Panc1 (cell line): ENCODE results near the gene CLC.

Experiments used
- POLR2AphosphoS5 ChIP-seq: IDR thresholded peaks from 2 replicates; pipeline ENCODE4 v1.6.1; 2012; ENCODE audit warnings: mild to moderate bottlenecking, low read depth, low read length, moderate library complexity
- SIN3A ChIP-seq: IDR thresholded peaks from 2 replicates; pipeline ENCODE4 v1.6.1; 2012; ENCODE audit warnings: low read depth, mild to moderate bottlenecking, low read length, moderate library complexity, borderline replicate concordance; ENCODE audit not compliant: insufficient read depth
- TCF7L2 ChIP-seq: IDR thresholded peaks from 2 replicates; pipeline ENCODE4 v1.6.1; 2011; ENCODE audit warnings: mild to moderate bottlenecking, low read depth, low read length, inconsistent platforms
- TF ChIP-seq, protein P1 (sequence below): fragments of 450-650 bp; IDR thresholded peaks from 2 replicates; pipeline ENCODE4 v1.5.1; 2017; ENCODE audit warnings: mild to moderate bottlenecking
- TF ChIP-seq, protein P2 (sequence below), 2 experiments: IDR thresholded peaks; 2 replicates each; pipeline ENCODE4 v1.6.1; 2011 to 2012; ENCODE audit warnings: low read depth in 2 of 2, control low read depth in 1 of 2, low read length in 1 of 2, mild to moderate bottlenecking in 1 of 2, moderate library complexity in 1 of 2; ENCODE audit not compliant: insufficient read depth in 1 of 2

DNA sequence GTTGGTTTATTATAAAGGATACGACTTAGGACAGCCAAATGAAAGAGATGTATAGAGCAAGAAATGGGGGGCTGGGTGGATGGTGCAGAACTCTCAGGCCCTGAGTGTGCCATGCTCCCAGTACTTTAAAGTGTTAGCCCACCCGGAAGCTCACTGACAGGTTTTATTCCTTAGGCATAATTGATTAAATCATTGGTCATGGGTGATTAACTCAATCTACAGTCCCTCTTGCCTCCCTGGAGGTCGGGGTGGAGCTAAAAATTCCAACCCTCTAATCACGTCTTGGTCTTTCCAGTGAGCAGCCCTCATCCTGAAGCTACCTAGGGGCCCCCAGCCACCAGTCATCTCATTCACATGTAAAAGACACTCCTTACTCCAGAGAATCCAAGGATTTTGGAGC, 31.0 kb upstream of the CLC start:
- no peak for TF ChIP-seq POLR2AphosphoS5
- TF ChIP-seq, protein P1, sequence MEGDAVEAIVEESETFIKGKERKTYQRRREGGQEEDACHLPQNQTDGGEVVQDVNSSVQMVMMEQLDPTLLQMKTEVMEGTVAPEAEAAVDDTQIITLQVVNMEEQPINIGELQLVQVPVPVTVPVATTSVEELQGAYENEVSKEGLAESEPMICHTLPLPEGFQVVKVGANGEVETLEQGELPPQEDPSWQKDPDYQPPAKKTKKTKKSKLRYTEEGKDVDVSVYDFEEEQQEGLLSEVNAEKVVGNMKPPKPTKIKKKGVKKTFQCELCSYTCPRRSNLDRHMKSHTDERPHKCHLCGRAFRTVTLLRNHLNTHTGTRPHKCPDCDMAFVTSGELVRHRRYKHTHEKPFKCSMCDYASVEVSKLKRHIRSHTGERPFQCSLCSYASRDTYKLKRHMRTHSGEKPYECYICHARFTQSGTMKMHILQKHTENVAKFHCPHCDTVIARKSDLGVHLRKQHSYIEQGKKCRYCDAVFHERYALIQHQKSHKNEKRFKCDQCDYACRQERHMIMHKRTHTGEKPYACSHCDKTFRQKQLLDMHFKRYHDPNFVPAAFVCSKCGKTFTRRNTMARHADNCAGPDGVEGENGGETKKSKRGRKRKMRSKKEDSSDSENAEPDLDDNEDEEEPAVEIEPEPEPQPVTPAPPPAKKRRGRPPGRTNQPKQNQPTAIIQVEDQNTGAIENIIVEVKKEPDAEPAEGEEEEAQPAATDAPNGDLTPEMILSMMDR = no peak
- no peak for TF ChIP-seq SIN3A
- TF ChIP-seq TCF7L2 = no peak
- TF ChIP-seq, protein P2, sequence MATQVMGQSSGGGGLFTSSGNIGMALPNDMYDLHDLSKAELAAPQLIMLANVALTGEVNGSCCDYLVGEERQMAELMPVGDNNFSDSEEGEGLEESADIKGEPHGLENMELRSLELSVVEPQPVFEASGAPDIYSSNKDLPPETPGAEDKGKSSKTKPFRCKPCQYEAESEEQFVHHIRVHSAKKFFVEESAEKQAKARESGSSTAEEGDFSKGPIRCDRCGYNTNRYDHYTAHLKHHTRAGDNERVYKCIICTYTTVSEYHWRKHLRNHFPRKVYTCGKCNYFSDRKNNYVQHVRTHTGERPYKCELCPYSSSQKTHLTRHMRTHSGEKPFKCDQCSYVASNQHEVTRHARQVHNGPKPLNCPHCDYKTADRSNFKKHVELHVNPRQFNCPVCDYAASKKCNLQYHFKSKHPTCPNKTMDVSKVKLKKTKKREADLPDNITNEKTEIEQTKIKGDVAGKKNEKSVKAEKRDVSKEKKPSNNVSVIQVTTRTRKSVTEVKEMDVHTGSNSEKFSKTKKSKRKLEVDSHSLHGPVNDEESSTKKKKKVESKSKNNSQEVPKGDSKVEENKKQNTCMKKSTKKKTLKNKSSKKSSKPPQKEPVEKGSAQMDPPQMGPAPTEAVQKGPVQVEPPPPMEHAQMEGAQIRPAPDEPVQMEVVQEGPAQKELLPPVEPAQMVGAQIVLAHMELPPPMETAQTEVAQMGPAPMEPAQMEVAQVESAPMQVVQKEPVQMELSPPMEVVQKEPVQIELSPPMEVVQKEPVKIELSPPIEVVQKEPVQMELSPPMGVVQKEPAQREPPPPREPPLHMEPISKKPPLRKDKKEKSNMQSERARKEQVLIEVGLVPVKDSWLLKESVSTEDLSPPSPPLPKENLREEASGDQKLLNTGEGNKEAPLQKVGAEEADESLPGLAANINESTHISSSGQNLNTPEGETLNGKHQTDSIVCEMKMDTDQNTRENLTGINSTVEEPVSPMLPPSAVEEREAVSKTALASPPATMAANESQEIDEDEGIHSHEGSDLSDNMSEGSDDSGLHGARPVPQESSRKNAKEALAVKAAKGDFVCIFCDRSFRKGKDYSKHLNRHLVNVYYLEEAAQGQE (IDR thresholded peaks at IDR 0.05; ENCODE audit: insufficient read depth in 1 of 2, low read depth in 2 of 2, low read length in 1 of 2) = no peak
